ENCODE data around the gene SEC63.
A peak's percentile ranks its signal among the peaks of the same experiment; 100 is the strongest.
"Not testable (repeated sequence)": the region's sequence is repeated elsewhere in the genome, so short reads cannot be mapped to it uniquely, and the experiment has no call there.

Gene SEC63

GRCh38 chr6:107968081-107968480 lies 10.1 kb upstream of the SEC63 start:
- TF ChIP-seq CTCF (IDR thresholded peaks at IDR 0.05): no peak
- no peaks in the 10 kb centered on the region for H3K36me3 ChIP-seq
- no peaks in the 10 kb centered on the region for H3K9me3 ChIP-seq

GRCh38 chr6:107965746-107966145 lies 7.7 kb upstream of the SEC63 start:
- Histone ChIP-seq H3K9me3 (no peaks in the 10 kb centered on the region), H3K4me1 (ENCODE audit: control insufficient read depth in 1 of 2, insufficient read depth in 1 of 2, low read depth in 1 of 2, low read length in 1 of 2) (no peaks in the 10 kb centered on the region), H3K27me3 (no peaks in the 10 kb centered on the region), H3K27ac (no peak overlapping the region), H3K4me3 (ENCODE audit: low read depth in 1 of 2, low read length in 1 of 2) (no peak overlapping the region), H3K36me3 (no peaks in the 10 kb centered on the region)
- no peak for TF ChIP-seq CTCF (IDR thresholded peaks at IDR 0.05)

More at GRCh38 chr6:107968081-107968480, 10.1 kb upstream of the SEC63 start:
- Histone ChIP-seq H3K27ac (no peak overlapping the region), H3K27me3 (peaks cover 10% of the 10 kb centered on the region), H3K4me3 (ENCODE audit: low read depth in 1 of 2, low read length in 1 of 2) (no peak overlapping the region), H3K4me1 (ENCODE audit: control insufficient read depth in 1 of 2, insufficient read depth in 1 of 2, low read depth in 1 of 2, low read length in 1 of 2) (no peaks in the 10 kb centered on the region)

- Histone ChIP-seq H3K36me3 (no peaks in the 10 kb centered on the region), H3K9me3 (no peaks in the 10 kb centered on the region), H3K4me3 (ENCODE audit: low read depth in 1 of 2, low read length in 1 of 2) (no peak overlapping the region), H3K27me3 (peaks cover 6% of the 10 kb centered on the region), H3K27ac (no peak overlapping the region), H3K4me1 (ENCODE audit: control insufficient read depth in 1 of 2, insufficient read depth in 1 of 2, low read depth in 1 of 2, low read length in 1 of 2) (peaks cover 5 to 6% of the 10 kb centered on the region in 2 experiments)
- TF ChIP-seq CTCF (IDR thresholded peaks at IDR 0.05): no peak
Measured at GRCh38 chr6:107962723-107963122, 4.7 kb upstream of the SEC63 start.

GRCh38 chr6:107959392-107959791 lies 1.4 kb upstream of the SEC63 start:
- Histone ChIP-seq H3K9me3 (no peaks in the 10 kb centered on the region), H3K4me1 (ENCODE audit: control insufficient read depth in 1 of 2, insufficient read depth in 1 of 2, low read depth in 1 of 2, low read length in 1 of 2) (peaks cover 33 to 37% of the 10 kb centered on the region in 2 experiments), H3K4me3 (ENCODE audit: low read depth in 1 of 2, low read length in 1 of 2) (no peak overlapping the region), H3K27me3 (peaks cover 6% of the 10 kb centered on the region), H3K27ac (no peak overlapping the region), H3K36me3 (no peaks in the 10 kb centered on the region)
- TF ChIP-seq CTCF (IDR thresholded peaks at IDR 0.05): no peak

- Histone ChIP-seq H3K4me1 (ENCODE audit: control insufficient read depth in 1 of 2, insufficient read depth in 1 of 2, low read depth in 1 of 2, low read length in 1 of 2) (peaks cover 34 to 39% of the 10 kb centered on the region in 2 experiments), H3K4me3 (ENCODE audit: low read depth in 1 of 2, low read length in 1 of 2) (peak overlapping the region; percentile 73 to 81), H3K27ac (peak overlapping the region; percentile 93)
- H3K27me3 ChIP-seq, H3K9me3 ChIP-seq, H3K36me3 ChIP-seq: not testable (repeated sequence)
Measured at GRCh38 chr6:107958689-107959362, 818 bp upstream of the SEC63 start.

GRCh38 chr6:107957308-107957908 lies 600 bp downstream of the SEC63 start:
- no peaks in the 10 kb centered on the region for H3K36me3 ChIP-seq
- no peak for TF ChIP-seq CTCF (IDR thresholded peaks at IDR 0.05)

More at GRCh38 chr6:107957308-107957908, 600 bp downstream of the SEC63 start:
- Histone ChIP-seq H3K27ac (peak overlapping the region; percentile 93), H3K4me1 (ENCODE audit: control insufficient read depth in 1 of 2, insufficient read depth in 1 of 2, low read depth in 1 of 2, low read length in 1 of 2) (peaks cover 42 to 45% of the 10 kb centered on the region in 2 experiments), H3K27me3 (peaks cover 6% of the 10 kb centered on the region), H3K4me3 (ENCODE audit: low read depth in 1 of 2, low read length in 1 of 2) (peak overlapping the region; percentile 73 to 81), H3K9me3 (no peaks in the 10 kb centered on the region)
